ENCODE data around the gene LRR1.
"Not testable (repeated sequence)": the region's sequence is repeated elsewhere in the genome, so short reads cannot be mapped to it uniquely, and the experiment has no call there.

The LRR1 gene

DNA sequence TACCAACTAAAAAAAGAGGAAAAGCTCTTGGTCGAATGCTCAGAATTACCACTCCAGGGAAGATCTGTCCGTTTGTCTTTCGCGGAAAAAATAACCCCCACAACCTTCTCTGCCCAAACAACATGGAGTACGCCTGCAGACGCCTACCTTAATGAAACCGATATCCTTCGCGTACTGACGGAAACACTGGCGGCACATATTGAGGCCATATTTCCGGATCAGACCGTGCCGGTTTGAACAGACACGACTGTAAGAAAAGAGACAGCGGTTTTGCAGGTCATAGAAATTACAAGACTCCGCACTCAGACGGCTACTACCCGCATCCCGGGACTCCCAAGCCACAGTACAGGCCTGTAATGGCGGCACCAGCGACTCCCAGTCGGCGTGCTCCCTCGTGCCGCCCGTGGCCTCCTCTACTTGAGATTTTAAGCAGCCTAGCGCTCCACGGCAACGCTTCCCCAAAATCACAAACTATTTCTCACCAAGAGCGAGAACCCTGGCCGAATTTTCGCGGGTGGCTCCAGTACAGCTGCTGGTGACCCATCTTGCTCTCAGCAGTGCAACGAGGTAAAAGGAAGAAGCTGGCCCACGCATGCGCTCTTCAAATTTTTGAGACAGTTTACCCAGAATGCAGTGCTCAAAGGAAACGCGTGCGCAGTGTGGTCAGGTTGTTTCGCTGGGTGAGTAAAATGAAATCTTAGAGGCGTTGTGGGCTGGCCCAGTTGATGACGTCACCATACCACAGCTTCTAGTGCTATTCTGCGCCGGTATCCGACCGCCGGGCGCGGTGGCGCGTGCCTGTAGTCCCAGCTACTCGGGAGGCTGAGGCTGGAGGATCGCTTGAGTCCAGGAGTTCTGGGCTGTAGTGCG, 12.7 kb upstream of the LRR1 start, which contains the start of gene RPS29:
Gene RPS29, minus strand, starts transcription at position 578 of the 870 bp plus-strand sequence. Its CDS starts 34 bp downstream, at position 544.
- DNase-seq (ENCODE audit: low read depth in 2 of 2): peak; percentile 95 to 96

DNA sequence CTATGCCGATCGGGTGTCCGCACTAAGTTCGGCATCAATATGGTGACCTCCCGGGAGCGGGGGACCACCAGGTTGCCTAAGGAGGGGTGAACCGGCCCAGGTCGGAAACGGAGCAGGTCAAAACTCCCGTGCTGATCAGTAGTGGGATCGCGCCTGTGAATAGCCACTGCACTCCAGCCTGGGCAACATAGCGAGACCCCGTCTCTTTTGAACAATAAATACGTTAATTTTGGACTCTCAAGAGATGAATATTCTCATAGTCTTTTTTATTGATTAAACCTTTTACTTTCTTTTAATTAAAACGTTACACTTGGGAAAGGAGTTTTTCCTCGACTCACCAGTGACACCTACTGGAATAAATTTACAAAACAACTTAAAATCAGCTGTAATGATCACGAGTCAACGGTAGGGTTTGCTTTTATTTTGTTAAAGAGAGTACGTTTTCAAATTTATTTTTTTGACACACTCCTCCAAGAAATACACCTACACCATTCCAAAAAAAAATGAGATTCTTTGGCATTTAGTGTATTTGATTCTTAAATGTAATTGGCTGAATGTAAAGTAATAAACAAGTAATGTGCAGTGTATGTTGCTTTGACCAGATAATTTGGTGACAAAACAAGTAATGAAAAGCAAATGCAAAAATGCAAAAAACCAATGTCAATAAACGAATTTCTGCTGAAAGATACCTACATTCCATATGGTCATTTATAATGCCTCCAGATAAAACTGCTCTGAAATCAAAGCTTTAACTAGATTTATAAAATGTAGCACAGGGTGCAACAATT, 11.9 kb upstream of the LRR1 start:
- DNase-seq (ENCODE audit: low read depth in 2 of 2): no peak

DNA sequence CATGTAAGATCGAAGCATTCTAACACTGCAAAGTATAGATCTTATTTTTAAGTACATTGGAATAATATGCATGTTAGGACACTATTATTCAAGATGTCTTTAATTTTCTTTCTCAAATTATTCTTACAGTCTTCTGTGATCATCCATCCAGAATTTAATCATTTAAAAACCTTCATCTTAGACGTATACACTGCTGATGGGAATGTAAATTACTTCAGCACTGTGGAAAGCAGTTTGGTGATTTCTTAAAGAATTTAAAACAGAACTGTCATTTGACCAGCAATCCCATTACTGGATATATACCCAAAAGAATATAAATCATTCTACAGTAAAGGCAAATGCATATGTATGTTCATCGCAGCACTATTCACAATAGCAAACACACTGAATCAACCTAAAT, 9.4 kb upstream of the LRR1 start:
- DNase-seq (ENCODE audit: low read depth in 2 of 2): no peak

DNA sequence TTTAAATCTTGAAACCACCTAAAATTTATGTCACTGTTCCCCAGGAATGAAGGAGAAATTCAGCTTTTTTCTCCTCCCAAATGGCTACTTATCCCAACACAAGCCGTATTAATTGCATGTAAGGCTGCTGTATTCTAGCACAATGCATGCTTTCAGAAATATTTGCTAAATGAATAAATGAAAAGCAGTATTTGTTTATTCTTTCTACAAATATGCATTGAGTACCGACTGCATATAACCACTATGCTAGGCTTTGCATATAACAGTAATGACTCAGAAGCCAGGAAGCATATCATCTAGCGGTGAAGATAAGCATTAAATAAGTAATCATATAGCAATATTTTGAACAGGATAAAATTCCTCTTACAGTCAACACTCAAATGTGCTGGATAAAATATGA, 5.7 kb upstream of the LRR1 start:
- DNase-seq (ENCODE audit: low read depth in 2 of 2): no peak

DNA sequence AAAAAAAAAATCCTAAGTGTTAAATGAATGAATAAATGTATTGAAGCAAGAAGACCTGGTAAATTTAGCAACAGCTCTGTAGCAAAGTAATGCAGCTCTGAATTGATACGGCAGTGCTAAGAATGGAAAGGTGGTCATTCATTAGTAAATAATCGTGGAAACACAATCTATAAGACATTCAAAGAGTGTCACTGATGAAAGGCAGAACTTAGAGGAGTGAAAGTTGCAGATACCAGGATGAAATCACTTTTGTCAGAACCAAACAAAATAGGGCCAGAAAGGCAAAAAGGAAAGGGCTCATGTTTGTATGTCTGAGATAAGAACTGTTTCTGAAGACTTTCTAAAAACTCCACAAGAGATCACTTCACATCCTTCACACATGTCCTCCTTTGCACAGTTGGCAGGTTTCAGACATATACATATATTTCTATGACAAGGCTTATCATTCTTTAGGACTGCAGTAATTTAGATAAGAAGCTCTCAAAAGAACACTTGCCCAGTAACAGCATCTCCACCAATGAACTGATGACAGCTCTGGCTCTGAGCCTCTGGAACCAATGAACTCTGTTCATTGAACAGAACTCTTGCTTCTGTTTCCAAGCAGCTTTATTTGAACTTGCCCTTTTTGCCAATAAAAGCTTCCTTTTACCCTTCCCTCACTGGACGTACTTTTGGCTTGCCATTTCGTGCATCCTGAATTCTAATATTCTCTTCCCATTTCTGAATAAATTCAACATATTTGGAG, 4.2 kb upstream of the LRR1 start:
- DNase-seq (ENCODE audit: low read depth in 2 of 2): no peak

DNA sequence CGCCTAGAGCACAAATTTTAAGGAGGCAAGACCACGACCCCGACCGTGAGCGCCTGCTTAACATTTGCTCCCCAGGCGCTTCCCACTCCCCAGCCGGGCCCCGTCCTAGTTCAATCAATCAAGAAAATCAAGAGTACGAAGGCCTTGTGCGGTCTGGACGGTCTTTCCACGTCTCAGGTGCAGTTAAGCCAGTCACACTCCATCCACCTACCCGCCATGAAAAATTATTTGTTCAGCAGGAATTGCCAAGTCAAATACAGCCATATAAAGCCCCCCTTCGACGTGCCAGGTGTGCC, 603 bp upstream of the LRR1 start:
- DNase-seq (ENCODE audit: low read depth in 2 of 2): no peak

DNA sequence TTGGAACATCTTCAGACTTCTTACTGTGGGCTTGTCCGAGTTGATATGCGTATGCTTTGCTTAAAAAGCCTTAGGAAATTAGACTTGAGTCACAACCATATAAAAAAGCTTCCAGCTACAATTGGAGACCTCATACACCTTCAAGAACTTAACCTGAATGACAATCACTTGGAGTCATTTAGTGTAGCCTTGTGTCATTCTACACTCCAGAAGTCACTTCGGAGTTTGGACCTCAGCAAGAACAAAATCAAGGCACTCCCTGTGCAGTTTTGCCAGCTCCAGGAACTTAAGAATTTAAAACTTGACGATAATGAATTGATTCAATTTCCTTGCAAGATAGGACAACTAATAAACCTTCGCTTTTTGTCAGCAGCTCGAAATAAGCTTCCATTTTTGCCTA, 8.8 kb downstream of the LRR1 start:
- no peak for DNase-seq (ENCODE audit: low read depth in 2 of 2)

DNA sequence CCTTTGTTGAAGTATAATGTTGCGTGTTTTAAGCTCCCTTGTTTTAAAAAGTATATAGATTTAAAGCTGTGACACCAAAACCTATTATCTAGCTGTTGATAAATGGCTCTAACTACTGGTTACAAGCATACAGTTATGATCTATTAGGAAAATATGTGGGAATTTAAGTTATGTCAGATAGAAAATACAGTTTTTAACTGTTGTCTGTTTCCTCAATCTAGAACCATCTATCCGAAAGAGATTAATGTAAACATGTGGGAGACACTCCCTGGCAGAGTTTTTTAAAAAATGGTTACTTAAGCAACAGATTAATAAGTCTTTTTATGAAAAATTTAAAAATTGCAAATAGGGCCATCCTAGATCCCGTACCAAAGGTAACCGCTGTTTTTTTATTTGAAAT, 13.5 kb downstream of the LRR1 start:
- no peak for DNase-seq (ENCODE audit: low read depth in 2 of 2)

DNA sequence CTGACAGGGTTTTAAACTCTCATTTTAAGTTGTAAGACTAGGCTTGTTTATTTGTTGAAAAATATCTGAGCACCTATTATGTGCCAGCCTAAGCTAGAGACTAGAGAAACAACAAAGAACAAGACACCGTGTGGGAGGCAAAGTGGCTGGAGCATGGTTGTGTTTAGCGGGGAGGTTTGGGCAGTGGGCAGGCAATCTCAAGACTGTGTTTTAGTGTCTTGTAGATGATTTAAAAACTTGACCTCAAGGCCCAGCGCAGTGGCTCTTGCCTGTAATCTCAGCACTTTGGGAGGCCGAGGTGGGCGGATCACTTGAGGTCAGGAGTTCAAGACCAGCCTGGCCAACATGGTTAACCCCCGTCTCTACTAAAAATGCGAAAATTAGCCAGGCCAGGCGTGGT, 13.9 kb downstream of the LRR1 start:
- no peak for DNase-seq (ENCODE audit: low read depth in 2 of 2)

DNA sequence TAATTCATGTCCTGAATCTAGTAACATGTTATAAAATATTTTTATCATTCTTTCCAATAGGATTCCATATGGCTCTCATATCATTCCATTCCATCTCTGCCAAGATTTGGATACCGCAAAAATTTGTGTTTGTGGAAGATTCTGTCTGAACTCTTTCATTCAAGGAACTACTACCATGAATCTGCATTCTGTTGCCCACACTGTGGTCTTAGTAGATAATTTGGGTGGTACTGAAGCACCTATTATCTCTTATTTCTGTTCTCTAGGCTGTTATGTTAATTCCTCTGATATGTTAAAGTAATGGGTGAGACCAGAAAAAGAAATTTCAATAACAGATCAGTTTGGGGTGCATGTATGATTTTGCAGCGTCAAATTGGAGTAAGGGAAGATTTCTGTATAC, 15.5 kb downstream of the LRR1 start:
- no peak for DNase-seq (ENCODE audit: low read depth in 2 of 2)

DNA sequence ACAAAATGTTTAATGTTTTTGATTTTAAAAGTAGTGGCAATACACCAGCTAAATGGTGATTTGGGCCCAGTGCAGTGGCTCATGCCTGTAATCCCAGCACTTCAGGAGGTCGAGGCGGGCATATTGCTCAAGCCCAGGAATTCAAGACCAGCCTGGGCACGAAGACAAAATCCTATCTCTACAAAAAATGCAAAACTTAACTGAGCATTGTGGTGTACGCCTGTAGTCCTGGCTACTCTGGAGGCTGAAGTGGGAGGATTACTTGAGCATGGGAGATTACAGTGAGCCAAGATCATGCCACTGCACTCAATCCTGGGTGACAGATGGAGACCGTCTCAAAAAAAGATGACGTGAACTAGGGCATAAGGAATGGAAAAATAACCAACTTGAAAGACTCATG, 17.0 kb downstream of the LRR1 start:
- no peak for DNase-seq (ENCODE audit: low read depth in 2 of 2)

DNA sequence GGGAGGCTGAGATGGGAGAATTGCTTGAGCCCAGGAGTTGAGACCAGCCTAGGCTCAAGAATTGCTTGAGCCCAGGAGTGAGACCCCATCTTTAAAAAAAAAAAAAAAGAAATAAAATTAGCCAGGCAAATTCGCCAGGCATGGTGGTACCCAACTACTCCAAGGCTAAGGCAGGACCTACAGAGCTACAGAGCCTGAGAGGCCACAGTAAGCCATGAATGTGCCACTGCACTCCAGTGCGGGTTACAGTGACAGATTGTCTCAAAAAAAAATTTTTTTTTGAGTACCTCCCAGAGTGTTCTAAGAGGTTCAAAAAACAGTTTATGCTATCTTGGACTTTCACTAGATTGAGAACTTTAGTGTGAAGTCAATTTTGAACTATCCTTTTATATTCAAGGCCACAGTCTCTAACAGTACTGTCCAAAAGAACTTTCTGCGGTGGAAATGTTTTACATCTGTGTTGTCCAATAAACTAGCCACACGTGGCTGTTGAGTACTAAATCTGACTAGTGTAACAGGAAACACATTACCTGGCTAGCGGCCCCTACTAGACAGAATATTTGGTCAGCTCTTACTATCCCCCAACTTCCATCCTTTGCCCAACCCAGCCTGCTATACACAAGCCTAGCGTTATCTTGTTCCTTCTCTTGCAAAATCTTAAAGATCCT, 19.2 kb downstream of the LRR1 start:
- no peak for DNase-seq (ENCODE audit: low read depth in 2 of 2)

DNA sequence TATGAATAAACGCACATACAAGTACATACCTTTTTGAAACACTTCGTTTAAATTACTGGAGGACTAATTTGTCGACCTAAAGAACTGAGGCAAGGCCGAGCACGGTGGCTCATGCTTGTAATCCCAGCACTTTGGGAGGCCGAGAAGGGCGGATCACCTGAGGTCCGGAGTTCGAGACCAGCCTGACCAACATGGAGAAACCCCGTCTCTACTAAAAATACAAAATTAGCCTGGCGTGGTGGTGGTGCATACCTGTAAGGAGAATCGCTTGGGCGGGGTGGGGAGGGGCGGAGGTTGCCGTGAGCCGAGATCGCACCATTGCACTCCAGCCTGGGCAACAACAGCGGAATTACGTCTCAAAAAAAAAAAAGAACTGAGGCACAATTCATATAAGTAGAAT, 20.5 kb downstream of the LRR1 start:
- not testable (repeated sequence) for DNase-seq (ENCODE audit: low read depth in 2 of 2)

DNA sequence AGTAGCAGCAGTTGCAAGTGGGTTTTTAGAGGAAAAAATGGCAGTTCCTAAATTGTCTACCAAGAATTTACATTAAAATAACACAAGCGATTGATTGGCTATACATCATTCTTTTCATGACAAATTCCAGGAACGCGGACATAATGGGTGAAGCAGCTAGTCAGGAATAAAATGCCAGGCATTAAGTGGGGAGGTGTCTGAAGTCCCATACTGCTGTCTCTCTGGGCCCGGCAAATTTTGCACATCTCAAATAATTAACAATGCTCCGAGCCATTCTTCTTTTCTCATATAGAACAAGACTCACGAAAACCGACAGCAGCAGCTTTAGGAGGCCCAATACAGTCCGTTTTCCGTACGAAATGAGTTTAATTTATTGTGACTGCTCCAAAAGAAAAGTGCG, 21.0 kb downstream of the LRR1 start:
- DNase-seq (ENCODE audit: low read depth in 2 of 2): no peak

DNA sequence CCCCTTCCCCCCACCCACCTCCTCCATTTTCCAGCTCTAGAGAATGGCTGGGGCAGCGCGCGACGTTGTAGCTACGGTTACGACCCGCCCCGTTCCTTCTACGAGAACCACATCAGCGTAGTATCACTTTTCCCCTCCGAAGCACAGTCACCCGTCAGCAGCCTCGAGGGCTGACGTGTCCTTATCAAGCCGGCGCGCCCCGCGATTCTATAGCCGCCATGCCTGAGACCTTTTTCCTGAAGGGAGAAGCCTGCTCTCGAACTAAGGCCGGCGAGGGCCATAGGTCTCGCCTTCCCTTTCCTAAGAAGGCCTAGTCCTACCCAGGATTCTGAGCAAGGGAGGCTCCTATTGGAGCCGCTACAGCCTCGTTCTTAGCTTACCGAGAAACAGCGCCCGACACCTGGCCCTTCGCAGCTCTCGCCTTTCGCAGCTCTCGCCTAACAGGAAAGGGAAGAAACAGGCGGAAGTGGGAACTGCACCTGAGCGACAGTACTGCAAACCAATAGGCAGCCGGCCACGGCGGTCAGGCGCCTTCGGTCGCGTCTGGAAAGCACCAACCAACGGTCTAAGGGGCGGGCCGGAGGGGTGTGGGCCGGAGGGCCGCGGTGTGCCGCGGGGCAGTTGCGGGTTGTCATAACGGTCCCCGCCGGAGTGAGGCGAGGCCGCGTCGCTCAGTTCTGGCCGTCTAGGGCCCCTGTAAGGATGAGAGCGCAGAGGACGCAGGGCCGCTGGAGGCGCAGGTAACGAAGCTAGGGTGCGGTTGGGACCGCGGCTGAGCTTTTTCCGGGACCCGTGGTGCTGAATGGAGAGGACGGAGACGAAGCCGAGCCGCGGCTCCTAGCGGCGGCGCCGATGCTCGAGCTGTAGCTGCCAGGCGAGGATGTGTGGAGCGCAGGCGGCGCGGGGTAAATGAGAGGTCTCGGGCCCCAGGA, 21.7 kb downstream of the LRR1 start, which contains the start of the genes MGAT2 and RPL36AL:
Gene MGAT2, plus strand, starts transcription at position 618 of the 932 bp plus-strand sequence. CDS start 470 bp downstream, outside the sequence.
Gene RPL36AL, minus strand, starts transcription at position 445 of the 932 bp plus-strand sequence. CDS start 1,522 bp downstream, outside the sequence.
- peak; percentile 94 for DNase-seq (ENCODE audit: low read depth in 2 of 2)

DNA sequence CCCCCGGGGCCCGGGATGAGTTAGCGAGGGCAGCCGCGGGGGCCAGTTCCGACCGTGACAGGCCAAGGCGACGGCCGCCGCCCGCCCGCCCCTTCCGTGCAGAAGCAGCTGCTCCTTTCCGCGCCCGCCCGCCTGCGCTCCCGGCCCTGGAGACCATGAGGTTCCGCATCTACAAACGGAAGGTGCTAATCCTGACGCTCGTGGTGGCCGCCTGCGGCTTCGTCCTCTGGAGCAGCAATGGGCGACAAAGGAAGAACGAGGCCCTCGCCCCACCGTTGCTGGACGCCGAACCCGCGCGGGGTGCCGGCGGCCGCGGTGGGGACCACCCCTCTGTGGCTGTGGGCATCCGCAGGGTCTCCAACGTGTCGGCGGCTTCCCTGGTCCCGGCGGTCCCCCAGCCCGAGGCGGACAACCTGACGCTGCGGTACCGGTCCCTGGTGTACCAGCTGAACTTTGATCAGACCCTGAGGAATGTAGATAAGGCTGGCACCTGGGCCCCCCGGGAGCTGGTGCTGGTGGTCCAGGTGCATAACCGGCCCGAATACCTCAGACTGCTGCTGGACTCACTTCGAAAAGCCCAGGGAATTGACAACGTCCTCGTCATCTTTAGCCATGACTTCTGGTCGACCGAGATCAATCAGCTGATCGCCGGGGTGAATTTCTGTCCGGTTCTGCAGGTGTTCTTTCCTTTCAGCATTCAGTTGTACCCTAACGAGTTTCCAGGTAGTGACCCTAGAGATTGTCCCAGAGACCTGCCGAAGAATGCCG, 22.6 kb downstream of the LRR1 start:
- peak in 1 of 2 donors; percentile 46 for DNase-seq (ENCODE audit: low read depth in 2 of 2)

DNA sequence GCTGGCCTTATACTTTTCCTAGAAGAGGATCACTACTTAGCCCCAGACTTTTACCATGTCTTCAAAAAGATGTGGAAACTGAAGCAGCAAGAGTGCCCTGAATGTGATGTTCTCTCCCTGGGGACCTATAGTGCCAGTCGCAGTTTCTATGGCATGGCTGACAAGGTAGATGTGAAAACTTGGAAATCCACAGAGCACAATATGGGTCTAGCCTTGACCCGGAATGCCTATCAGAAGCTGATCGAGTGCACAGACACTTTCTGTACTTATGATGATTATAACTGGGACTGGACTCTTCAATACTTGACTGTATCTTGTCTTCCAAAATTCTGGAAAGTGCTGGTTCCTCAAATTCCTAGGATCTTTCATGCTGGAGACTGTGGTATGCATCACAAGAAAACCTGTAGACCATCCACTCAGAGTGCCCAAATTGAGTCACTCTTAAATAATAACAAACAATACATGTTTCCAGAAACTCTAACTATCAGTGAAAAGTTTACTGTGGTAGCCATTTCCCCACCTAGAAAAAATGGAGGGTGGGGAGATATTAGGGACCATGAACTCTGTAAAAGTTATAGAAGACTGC, 23.4 kb downstream of the LRR1 start:
- no peak for DNase-seq (ENCODE audit: low read depth in 2 of 2)

DNA sequence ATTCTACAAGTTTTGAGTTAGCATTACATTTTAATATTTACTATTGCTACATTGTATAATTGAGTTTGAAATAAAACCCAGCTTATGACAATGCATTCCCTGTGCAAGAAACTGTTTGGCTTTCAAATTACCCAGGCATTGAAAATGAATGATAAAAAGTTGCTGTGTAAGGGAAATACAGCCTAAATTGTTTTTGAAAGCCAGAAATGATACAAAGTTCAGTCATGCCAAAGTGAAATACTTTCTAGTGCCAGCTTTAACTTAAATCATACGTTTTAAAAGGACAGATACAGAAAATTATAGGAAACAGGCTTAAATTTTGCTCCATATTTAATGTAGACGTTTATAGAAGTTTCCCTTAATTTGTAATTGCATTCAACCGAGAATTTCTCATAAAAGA, 24.6 kb downstream of the LRR1 start:
- DNase-seq (ENCODE audit: low read depth in 2 of 2): no peak

Data from stimulated activated CD8-positive, alpha-beta memory T cell treated with anti-CD3 and anti-CD28 coated beads, Interleukin-15, amount 100 ng/mL, for 48 hours (primary cell).